ENCODE results near the gene SCNN1A.

DNA sequence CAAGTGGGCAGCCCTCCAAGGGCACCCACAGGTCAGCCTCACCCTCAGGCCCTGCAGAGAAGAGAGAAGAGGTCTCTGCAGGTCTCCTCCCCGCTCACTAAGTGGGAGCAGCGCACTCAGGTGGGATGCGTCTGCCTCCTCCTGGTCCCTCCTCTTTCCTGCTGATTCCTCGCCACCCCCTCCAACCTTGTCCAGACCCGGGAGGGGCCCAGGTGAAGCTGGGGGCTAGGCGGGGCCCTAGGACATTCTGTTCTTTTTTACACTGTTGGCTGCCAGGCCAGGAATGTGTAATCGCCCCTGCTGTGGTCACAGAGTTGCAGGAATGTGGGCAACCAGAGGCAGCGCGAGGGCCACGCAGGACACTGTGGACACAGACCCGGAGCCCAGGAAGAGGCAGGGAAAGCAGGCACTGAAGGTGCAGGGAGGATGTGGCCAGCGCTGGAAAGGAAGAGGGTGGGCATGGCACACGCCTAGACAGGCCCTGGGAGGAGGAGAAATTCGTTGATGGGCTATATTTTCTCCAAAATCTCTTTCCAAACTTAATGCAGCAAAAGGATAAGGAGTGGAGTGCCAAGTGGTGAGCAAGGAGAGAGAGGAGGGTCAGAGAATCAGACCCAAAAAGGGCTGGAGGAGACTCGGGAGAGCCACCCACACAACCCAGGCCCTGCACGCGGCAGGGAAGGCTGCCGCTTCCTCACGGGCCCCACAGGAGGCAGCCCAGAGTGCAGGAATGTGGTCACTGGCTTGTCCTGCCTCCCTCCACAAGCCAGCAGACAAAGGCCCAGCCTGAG, 911 bp upstream of the SCNN1A start:
- TF ChIP-seq, protein P1, sequence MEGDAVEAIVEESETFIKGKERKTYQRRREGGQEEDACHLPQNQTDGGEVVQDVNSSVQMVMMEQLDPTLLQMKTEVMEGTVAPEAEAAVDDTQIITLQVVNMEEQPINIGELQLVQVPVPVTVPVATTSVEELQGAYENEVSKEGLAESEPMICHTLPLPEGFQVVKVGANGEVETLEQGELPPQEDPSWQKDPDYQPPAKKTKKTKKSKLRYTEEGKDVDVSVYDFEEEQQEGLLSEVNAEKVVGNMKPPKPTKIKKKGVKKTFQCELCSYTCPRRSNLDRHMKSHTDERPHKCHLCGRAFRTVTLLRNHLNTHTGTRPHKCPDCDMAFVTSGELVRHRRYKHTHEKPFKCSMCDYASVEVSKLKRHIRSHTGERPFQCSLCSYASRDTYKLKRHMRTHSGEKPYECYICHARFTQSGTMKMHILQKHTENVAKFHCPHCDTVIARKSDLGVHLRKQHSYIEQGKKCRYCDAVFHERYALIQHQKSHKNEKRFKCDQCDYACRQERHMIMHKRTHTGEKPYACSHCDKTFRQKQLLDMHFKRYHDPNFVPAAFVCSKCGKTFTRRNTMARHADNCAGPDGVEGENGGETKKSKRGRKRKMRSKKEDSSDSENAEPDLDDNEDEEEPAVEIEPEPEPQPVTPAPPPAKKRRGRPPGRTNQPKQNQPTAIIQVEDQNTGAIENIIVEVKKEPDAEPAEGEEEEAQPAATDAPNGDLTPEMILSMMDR (IDR thresholded peaks at IDR 0.05): no peak
- no peak for TF ChIP-seq POLR2A (IDR thresholded peaks at IDR 0.05)
